Measurements from ENCODE around the gene PBX3. TPM values are rescaled to one million over a fixed set of nuclear protein-coding genes. Genes with fewer than 3 reads are reported as not detected.

PBX3 gene
- total RNA-seq, 1 donor from 2014 or later = 37.6 TPM

GRCh38 chr9:125961072-125961471 lies 213.9 kb downstream of the PBX3 start:
- H3K9me3 Mint-ChIP-seq (ENCODE audit: unreplicated experiment) = no peaks in the 10 kb centered on the region
- H3K4me1 Mint-ChIP-seq (ENCODE audit: unreplicated experiment) = no peaks in the 10 kb centered on the region
- no peak overlapping the region for H3K27ac Mint-ChIP-seq (ENCODE audit: unreplicated experiment)
- H3K4me3 Mint-ChIP-seq (ENCODE audit: unreplicated experiment) = no peak overlapping the region
- DNase-seq (ENCODE audit: low spot score) = no peak
- no peaks in the 10 kb centered on the region for H3K27me3 Mint-ChIP-seq (ENCODE audit: unreplicated experiment)
- peaks cover 7% of the 10 kb centered on the region for H3K36me3 Mint-ChIP-seq (ENCODE audit: low read depth, unreplicated experiment)
- TF ChIP-seq, protein P1, sequence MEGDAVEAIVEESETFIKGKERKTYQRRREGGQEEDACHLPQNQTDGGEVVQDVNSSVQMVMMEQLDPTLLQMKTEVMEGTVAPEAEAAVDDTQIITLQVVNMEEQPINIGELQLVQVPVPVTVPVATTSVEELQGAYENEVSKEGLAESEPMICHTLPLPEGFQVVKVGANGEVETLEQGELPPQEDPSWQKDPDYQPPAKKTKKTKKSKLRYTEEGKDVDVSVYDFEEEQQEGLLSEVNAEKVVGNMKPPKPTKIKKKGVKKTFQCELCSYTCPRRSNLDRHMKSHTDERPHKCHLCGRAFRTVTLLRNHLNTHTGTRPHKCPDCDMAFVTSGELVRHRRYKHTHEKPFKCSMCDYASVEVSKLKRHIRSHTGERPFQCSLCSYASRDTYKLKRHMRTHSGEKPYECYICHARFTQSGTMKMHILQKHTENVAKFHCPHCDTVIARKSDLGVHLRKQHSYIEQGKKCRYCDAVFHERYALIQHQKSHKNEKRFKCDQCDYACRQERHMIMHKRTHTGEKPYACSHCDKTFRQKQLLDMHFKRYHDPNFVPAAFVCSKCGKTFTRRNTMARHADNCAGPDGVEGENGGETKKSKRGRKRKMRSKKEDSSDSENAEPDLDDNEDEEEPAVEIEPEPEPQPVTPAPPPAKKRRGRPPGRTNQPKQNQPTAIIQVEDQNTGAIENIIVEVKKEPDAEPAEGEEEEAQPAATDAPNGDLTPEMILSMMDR (IDR thresholded peaks at IDR 0.05; ENCODE audit: unreplicated experiment) = no peak

DNA sequence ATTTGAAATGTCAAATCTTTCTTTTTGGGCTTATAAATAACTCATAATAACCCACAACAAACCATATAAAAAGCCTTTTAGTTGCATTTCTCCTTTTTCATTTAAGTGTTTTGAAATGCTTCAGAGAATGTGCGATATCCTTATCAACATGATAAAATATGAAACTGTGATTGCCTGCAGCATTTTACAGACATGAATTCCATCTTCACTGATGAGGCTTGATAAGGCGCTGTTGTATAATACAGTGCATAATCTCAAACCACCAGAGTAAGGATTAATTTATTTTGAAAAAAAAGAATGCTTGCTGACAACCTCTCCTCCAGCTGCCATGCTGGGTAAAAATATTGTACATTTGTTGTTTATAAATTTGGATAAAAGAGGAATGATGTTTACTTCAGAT lies 216.8 kb downstream of the PBX3 start:
- Mint-ChIP-seq H3K27ac (ENCODE audit: unreplicated experiment) (no peak overlapping the region), H3K36me3 (ENCODE audit: low read depth, unreplicated experiment) (peaks cover 4% of the 10 kb centered on the region), H3K9me3 (ENCODE audit: unreplicated experiment) (no peaks in the 10 kb centered on the region), H3K4me1 (ENCODE audit: unreplicated experiment) (no peaks in the 10 kb centered on the region), H3K27me3 (ENCODE audit: unreplicated experiment) (no peaks in the 10 kb centered on the region), H3K4me3 (ENCODE audit: unreplicated experiment) (no peak overlapping the region)
- TF ChIP-seq, protein P1 (IDR thresholded peaks at IDR 0.05; ENCODE audit: unreplicated experiment) = no peak
- DNase-seq (ENCODE audit: low spot score) = no peak

DNA sequence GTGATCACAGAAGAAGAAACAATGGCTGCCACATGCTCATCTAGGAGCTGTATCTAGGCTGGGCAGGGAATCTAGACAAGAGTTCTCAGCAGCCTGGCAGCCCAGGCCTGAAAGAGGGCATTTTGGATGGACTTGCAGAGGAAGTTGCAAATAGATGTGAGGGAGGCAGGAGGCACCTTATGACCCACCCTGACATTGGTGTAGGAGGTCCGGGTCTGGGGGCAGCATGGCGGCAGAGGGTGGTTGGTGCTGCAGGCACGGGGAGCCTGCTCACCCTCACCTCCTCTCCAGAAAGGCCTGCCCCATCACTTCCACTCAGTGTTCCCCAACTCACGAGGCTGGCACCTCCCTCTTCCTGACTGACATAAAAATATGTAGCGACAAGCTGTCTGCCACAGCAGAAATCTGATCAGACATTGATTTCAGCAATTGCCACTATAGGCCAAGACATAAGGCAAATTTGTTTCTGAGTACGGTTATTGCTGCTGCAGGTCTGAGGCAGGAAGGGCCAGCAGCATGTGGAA lies 217.6 kb downstream of the PBX3 start:
- DNase-seq (ENCODE audit: low spot score) = no peak
- TF ChIP-seq, protein P1 (IDR thresholded peaks at IDR 0.05; ENCODE audit: unreplicated experiment) = no peak
- no peaks in the 10 kb centered on the region for H3K9me3 Mint-ChIP-seq (ENCODE audit: unreplicated experiment)
- no peak overlapping the region for H3K4me3 Mint-ChIP-seq (ENCODE audit: unreplicated experiment)
- H3K27ac Mint-ChIP-seq (ENCODE audit: unreplicated experiment) = no peak overlapping the region
- H3K27me3 Mint-ChIP-seq (ENCODE audit: unreplicated experiment) = no peaks in the 10 kb centered on the region
- H3K4me1 Mint-ChIP-seq (ENCODE audit: unreplicated experiment) = no peaks in the 10 kb centered on the region
- H3K36me3 Mint-ChIP-seq (ENCODE audit: low read depth, unreplicated experiment) = peaks cover 4% of the 10 kb centered on the region

- H3K4me1 Mint-ChIP-seq (ENCODE audit: unreplicated experiment) = no peaks in the 10 kb centered on the region
- peaks cover 4% of the 10 kb centered on the region for H3K36me3 Mint-ChIP-seq (ENCODE audit: low read depth, unreplicated experiment)
- H3K27me3 Mint-ChIP-seq (ENCODE audit: unreplicated experiment) = no peaks in the 10 kb centered on the region
- TF ChIP-seq, protein P1 (IDR thresholded peaks at IDR 0.05; ENCODE audit: unreplicated experiment) = no peak
- H3K4me3 Mint-ChIP-seq (ENCODE audit: unreplicated experiment) = no peak overlapping the region
- no peak overlapping the region for H3K27ac Mint-ChIP-seq (ENCODE audit: unreplicated experiment)
- no peak for DNase-seq (ENCODE audit: low spot score)
- no peaks in the 10 kb centered on the region for H3K9me3 Mint-ChIP-seq (ENCODE audit: unreplicated experiment)
These were observed 218.3 kb downstream of the PBX3 start for GRCh38 chr9:125965477-125965876.

- Mint-ChIP-seq H3K27ac (ENCODE audit: unreplicated experiment) (no peak overlapping the region), H3K9me3 (ENCODE audit: unreplicated experiment) (no peaks in the 10 kb centered on the region), H3K4me1 (ENCODE audit: unreplicated experiment) (no peaks in the 10 kb centered on the region), H3K27me3 (ENCODE audit: unreplicated experiment) (no peaks in the 10 kb centered on the region), H3K36me3 (ENCODE audit: low read depth, unreplicated experiment) (peaks cover 4% of the 10 kb centered on the region), H3K4me3 (ENCODE audit: unreplicated experiment) (no peak overlapping the region)
- no peak for DNase-seq (ENCODE audit: low spot score)
- TF ChIP-seq, protein P1 (IDR thresholded peaks at IDR 0.05; ENCODE audit: unreplicated experiment) = no peak
These were observed 219.3 kb downstream of the PBX3 start for GRCh38 chr9:125966466-125966865.

Data from endothelial cell (in vitro differentiated cells).